Upper lobe of left lung (tissue), 6 donors: ENCODE data around the gene TAAR8. TPM values are rescaled to one million over a fixed set of nuclear protein-coding genes. Genes with fewer than 3 reads are reported as not detected.

ENCODE experiments used
- ATAC-seq, 2 donors: fragments of 200-7000 bp; cut with Tn5 transposase; one replicate each; pipeline ENCODE4 v1.9.1; 2022; ENCODE audit warnings: mild to moderate bottlenecking in 2 of 2, moderate library complexity in 2 of 2; ENCODE audit not compliant: low FRiP score in 2 of 2
- DNase-seq, 2 donors: peaks; one replicate each; pipeline ENCODE4 v3.0.0-alpha.2; 2019 to 2020
- H3K27ac ChIP-seq, 4 donors: fragments of 200-600 bp; sonication (generic); one replicate each; pipeline ENCODE4 v1.5.1; 2016 to 2019
- H3K27me3 ChIP-seq, 4 donors: fragments of 200-600 bp; sonication (generic); one replicate each; pipeline ENCODE4 v1.5.1; 2017 to 2019
- H3K36me3 ChIP-seq, 4 donors: fragments of 200-600 bp; sonication (generic); one replicate each; pipeline ENCODE4 v1.5.1; 2016 to 2019
- H3K4me1 ChIP-seq, 4 donors: fragments of 200-600 bp; sonication (generic); one replicate each; pipeline ENCODE4 v1.5.1; 2018 to 2019
- H3K4me3 ChIP-seq, 4 donors: fragments of 200-600 bp; sonication (generic); one replicate each; pipeline ENCODE4 v1.5.1; 2017 to 2019; ENCODE audit warnings: mild to moderate bottlenecking in 2 of 4, moderate library complexity in 1 of 4
- H3K9me3 ChIP-seq, 4 donors: fragments of 200-600 bp; sonication (generic); one replicate each; pipeline ENCODE4 v1.5.1; 2018 to 2019
- EP300 ChIP-seq, 4 donors: sonication (generic); formaldehyde crosslinking; IDR thresholded peaks; one replicate each; pipeline ENCODE4 v1.5.1; 2017; ENCODE audit warnings: antibody characterized with exemption in 4 of 4, control low read depth in 2 of 4
- POLR2A ChIP-seq, 4 donors: fragments of 450-650 bp; IDR thresholded peaks; one replicate each; pipeline ENCODE4 v1.5.1; 2016 to 2017; ENCODE audit warnings: antibody characterized with exemption in 4 of 4, mild to moderate bottlenecking in 2 of 4
- POLR2AphosphoS5 ChIP-seq, 2 donors: sonication (generic); formaldehyde crosslinking; IDR thresholded peaks; one replicate each; pipeline ENCODE4 v1.5.1; 2017; ENCODE audit warnings: antibody characterized with exemption in 2 of 2
- WGBS, 2 donors: methylation state at CpG; one replicate each; pipeline ENCODE4 v1.1.5; 2017 to 2018; 5-methylcytosine and 5-hydroxymethylcytosine counted together
- total RNA-seq, 6 donors: library from RNA; depleted of rRNA in 4 of 6; stranded (reverse); fragments of >200 nt in 4 of 6; gene quantifications; one replicate each; pipeline versions ENCODE4 v1.1.0 to v1.2.1, GENCODE V29; 2016 to 2021
- TF ChIP-seq, protein P1 (sequence below), 6 experiments: fragments of 450-650 bp in 4 of 6; fragments of 200-600 bp in 2 of 6; sonication (generic) in 2 of 6; IDR thresholded peaks; one replicate each; pipeline ENCODE4 v1.5.1; 2016 to 2019; ENCODE audit warnings: antibody characterized with exemption in 6 of 6
- donor health status: DM: no; HTN: no; CAD: no; lungs with moderate emphysema.
- donor health status: DM: no; HTN: yes; CAD: no; lungs with severe emphysema.

The TAAR8 gene
- total RNA-seq, 6 donors from 2014 or later: not detected

DNA sequence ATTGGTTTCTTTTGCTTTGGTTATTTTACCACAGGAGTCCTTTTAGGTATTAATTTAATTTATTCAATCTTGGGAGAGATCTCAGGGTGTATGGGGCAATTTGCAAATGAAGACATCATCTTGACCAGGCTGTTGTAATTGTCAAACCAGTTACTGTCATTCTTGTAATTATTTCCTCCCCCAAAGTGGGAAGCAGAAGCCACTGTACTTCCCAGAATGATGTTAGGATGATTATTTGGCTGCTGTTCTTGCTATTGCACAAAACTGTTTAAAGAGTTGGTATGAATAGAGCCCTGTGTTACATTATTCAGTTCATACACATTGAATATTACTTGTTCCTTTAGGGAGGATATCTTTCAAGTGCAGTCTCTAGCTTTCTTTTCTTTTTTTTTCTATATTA is 19.3 kb downstream of the TAAR8 start:
- TF ChIP-seq POLR2AphosphoS5 (IDR thresholded peaks at IDR 0.05): no peak
- no peak for TF ChIP-seq POLR2A (IDR thresholded peaks at IDR 0.05)
- no peak for TF ChIP-seq EP300 (IDR thresholded peaks at IDR 0.05)
- TF ChIP-seq, protein P1, sequence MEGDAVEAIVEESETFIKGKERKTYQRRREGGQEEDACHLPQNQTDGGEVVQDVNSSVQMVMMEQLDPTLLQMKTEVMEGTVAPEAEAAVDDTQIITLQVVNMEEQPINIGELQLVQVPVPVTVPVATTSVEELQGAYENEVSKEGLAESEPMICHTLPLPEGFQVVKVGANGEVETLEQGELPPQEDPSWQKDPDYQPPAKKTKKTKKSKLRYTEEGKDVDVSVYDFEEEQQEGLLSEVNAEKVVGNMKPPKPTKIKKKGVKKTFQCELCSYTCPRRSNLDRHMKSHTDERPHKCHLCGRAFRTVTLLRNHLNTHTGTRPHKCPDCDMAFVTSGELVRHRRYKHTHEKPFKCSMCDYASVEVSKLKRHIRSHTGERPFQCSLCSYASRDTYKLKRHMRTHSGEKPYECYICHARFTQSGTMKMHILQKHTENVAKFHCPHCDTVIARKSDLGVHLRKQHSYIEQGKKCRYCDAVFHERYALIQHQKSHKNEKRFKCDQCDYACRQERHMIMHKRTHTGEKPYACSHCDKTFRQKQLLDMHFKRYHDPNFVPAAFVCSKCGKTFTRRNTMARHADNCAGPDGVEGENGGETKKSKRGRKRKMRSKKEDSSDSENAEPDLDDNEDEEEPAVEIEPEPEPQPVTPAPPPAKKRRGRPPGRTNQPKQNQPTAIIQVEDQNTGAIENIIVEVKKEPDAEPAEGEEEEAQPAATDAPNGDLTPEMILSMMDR (IDR thresholded peaks at IDR 0.05): no peak
- ATAC-seq: no peak

DNA sequence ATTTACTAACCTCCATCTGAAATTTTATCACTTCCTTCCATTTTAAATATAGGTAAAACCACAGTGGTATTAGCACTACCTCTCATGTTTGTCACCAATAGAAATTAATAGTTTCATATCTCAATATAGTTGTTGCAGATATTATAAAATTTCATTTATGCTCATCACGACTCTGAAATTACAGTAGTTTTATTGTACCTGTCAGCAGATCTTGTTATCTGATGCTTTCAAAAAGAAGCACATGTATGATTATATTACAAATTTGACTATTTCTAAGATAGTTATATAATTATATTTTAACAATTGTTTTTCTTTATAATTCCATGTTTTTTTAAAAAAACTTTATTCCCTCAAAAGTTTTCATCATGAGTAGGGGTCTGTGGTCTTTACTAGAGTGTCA is 32.2 kb downstream of the TAAR8 start:
- H3K9me3 ChIP-seq: no peaks in the 10 kb centered on the region
- no peaks in the 10 kb centered on the region for H3K4me1 ChIP-seq
- TF ChIP-seq, protein P1 (IDR thresholded peaks at IDR 0.05): no peak
- no peak for TF ChIP-seq EP300 (IDR thresholded peaks at IDR 0.05)
- ATAC-seq (no peak), DNase-seq (no peak)
- 86 to 93% methylated on average over 1 of the region's 1 CpG for WGBS, 2 donors
- no peaks in the 10 kb centered on the region for H3K27me3 ChIP-seq
- no peak overlapping the region for H3K4me3 ChIP-seq
- H3K36me3 ChIP-seq: no peaks in the 10 kb centered on the region
- H3K27ac ChIP-seq: no peak overlapping the region

More for the DNA sequence above, 19.3 kb downstream of the TAAR8 start:
- no peaks in the 10 kb centered on the region for H3K4me1 ChIP-seq
- no peak overlapping the region for H3K27ac ChIP-seq
- H3K4me3 ChIP-seq: no peak overlapping the region
- H3K36me3 ChIP-seq: no peaks in the 10 kb centered on the region
- DNase-seq: no peak
- no peaks in the 10 kb centered on the region for H3K27me3 ChIP-seq
- H3K9me3 ChIP-seq: no peaks in the 10 kb centered on the region

DNA sequence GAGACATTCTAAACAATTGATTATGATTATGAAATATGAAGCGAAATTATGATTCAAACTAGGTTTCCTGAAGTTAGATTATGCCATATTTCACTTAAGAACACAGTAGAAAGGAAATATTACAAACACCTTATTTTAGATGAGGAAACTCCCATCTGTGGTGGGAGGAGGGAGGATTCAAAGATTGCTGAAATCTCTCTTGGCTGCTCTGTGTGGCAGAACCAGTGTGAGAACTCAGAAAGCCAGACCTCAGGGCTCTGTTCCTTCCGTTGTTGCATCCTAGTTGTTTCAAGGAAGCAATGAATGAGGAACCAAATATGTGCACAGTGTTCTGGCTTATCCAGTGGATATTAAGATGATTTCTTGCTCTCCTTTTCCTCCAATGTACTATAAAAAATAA is 35.0 kb downstream of the TAAR8 start:
- no peaks in the 10 kb centered on the region for H3K27me3 ChIP-seq
- H3K9me3 ChIP-seq: no peaks in the 10 kb centered on the region
- H3K4me1 ChIP-seq: no peaks in the 10 kb centered on the region
- DNase-seq: peak in 1 of 2 donors; percentile 34
- no peaks in the 10 kb centered on the region for H3K36me3 ChIP-seq
- TF ChIP-seq POLR2A (IDR thresholded peaks at IDR 0.05): no peak
- TF ChIP-seq, protein P1 (IDR thresholded peaks at IDR 0.05): no peak
- no peak for TF ChIP-seq POLR2AphosphoS5 (IDR thresholded peaks at IDR 0.05)
- TF ChIP-seq EP300 (IDR thresholded peaks at IDR 0.05): no peak
- 42 to 62% methylated on average over 2 of the region's 2 CpGs for WGBS, 2 donors
- no peak overlapping the region for H3K27ac ChIP-seq
- ATAC-seq: peak in 1 of 2 donors; percentile 58
- no peak overlapping the region for H3K4me3 ChIP-seq

DNA sequence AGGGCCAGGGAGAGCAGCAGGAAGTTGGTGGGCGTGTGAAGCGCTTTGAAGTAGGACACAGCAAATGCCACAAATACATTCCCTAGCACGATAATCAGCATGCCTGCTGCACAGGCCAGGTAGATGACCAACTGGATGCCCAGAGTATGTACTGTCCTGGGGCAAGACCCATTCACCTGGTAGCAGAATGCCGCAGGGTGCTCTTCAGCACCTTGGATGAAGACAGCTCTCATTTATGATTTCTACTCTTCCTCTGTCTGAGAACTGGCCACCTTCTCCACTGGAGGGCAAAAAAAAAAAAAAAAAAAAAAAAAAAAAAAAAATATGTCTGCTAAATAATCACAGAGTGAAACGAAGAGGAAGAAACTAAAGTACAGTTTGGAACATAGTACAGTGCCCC is 37.0 kb downstream of the TAAR8 start, which contains the start of gene TAAR5:
TAAR5 (minus strand) TSS at position 288 of the 400 bp plus-strand sequence; CDS start at position 233, 55 bp downstream.
- WGBS, 2 donors: 76 to 81% methylated on average over 5 of the region's 5 CpGs
- ATAC-seq: no peak
- DNase-seq: no peak
- no peak for TF ChIP-seq EP300 (IDR thresholded peaks at IDR 0.05)
- no peaks in the 10 kb centered on the region for H3K4me1 ChIP-seq
- H3K9me3 ChIP-seq: no peaks in the 10 kb centered on the region
- no peak within 1 kb of the TSS for H3K27ac ChIP-seq
- H3K4me3 ChIP-seq: no peak within 1 kb of the TSS
- H3K27me3 ChIP-seq: no peaks in the 10 kb centered on the region
- no peaks in the 10 kb centered on the region for H3K36me3 ChIP-seq

DNA sequence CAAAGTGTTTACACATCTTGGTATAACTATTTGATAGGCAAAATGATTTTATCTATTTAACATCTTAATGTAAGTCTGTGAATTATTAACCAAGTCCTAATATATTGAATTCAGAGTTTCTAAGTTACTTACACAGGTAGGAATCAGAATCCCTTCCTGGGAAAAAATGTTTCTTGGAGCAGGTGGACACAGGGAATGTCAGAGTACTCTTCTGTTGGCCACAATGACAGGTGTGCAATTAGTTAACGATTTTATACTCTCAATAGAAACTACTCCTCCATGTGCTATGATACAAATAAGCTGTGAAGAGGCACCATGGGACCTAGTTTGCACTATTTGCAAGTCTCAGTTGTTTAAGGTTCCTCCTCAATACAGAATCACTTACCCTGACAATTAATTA is 37.9 kb downstream of the TAAR8 start:
- no peaks in the 10 kb centered on the region for H3K4me1 ChIP-seq
- H3K27ac ChIP-seq: no peak overlapping the region
- H3K27me3 ChIP-seq: no peaks in the 10 kb centered on the region
- H3K9me3 ChIP-seq: no peaks in the 10 kb centered on the region
- H3K4me3 ChIP-seq: no peak overlapping the region
- ATAC-seq (no peak), DNase-seq (no peak)
- whole genome bisulfite sequencing, 2 donors: 74 to 75% methylated on average over 1 of the region's 1 CpG
- TF ChIP-seq, protein P1 (IDR thresholded peaks at IDR 0.05): no peak
- TF ChIP-seq POLR2A (IDR thresholded peaks at IDR 0.05): no peak
- H3K36me3 ChIP-seq: no peaks in the 10 kb centered on the region
